ENCODE results near the gene SH2B3. TPM values are rescaled to one million over a fixed set of nuclear protein-coding genes. Genes with fewer than 3 reads are reported as not detected.

Gene SH2B3
- total and polyA plus RNA-seq, 9 of the 15 experiments (the other 6 are each of a cell fraction or from before 2014, with no cell fraction given), result 10.8 to 75.3 (median 37.4) TPM

DNA sequence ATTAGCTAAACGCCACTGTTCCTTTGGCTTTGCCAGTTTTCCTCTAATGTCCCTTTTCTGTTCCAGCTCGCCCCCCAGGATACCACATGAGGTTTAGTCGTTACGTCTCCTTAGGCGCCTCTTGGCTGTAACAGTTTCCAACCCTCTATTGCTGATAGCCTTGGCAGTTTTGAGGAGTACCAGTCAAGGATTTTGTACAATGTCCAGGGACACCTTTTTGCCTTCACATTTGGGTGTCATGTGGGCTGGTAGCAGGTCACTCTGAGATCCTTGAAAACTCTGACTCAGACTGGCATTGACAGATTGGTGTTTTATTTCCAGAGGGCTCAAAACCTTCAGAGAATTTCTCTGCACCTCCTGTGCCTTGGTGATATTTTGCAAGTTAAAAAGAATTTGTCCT is 14.1 kb downstream of the SH2B3 start:
- Histone ChIP-seq H3K9me1 (ENCODE audit: control insufficient read depth, insufficient read depth, low read length) (peaks cover 12% of the 10 kb centered on the region), H2AFZ (ENCODE audit: low read depth, low read length) (no peak overlapping the region), H3K4me1 (replicated peaks in 1 of 2; ENCODE audit: control insufficient read depth in 2 of 2, insufficient read depth in 2 of 2, low read length in 2 of 2) (peaks cover 0 to 9% of the 10 kb centered on the region in 2 experiments; a peak in 1 of 5 replicates), H3K27me3 (ENCODE audit: control insufficient read depth in 2 of 2, insufficient read depth in 2 of 2, low read length in 2 of 2) (no peaks in the 10 kb centered on the region), H4K20me1 (replicated peaks; ENCODE audit: control insufficient read depth, insufficient read depth, low read length) (peaks cover 34% of the 10 kb centered on the region), H3K79me2 (ENCODE audit: control insufficient read depth, insufficient read depth, low read length) (peaks cover 91% of the 10 kb centered on the region), H3K9ac (ENCODE audit: insufficient read depth in 1 of 2, low read depth in 2 of 2, low read length in 2 of 2) (no peak overlapping the region), H3K4me3 (no peak overlapping the region), H3K4me2 (ENCODE audit: insufficient read depth, low read length) (no peak overlapping the region), H3K9me3 (replicated peaks; ENCODE audit: control insufficient read depth, insufficient read depth, low read depth, low read length) (no peaks in the 10 kb centered on the region), H3K36me3 (ENCODE audit: control insufficient read depth, insufficient read depth, low read length) (peaks cover 80% of the 10 kb centered on the region), H3K27ac (ENCODE audit: extremely low read depth, low read depth, low read length) (no peak overlapping the region; the same call in 2 of the 3 replicates)
- ATAC-seq (no peak), FAIRE-seq (no peak), DNase-seq (ENCODE audit: extremely low read depth in 1 of 4, low spot score in 3 of 4) (no peak)
- no TSS peak for BruUV-seq (replicated peaks)
- TF ChIP-seq HDAC1 (IDR thresholded peaks at IDR 0.05), result no peak
- TF ChIP-seq, protein P1, sequence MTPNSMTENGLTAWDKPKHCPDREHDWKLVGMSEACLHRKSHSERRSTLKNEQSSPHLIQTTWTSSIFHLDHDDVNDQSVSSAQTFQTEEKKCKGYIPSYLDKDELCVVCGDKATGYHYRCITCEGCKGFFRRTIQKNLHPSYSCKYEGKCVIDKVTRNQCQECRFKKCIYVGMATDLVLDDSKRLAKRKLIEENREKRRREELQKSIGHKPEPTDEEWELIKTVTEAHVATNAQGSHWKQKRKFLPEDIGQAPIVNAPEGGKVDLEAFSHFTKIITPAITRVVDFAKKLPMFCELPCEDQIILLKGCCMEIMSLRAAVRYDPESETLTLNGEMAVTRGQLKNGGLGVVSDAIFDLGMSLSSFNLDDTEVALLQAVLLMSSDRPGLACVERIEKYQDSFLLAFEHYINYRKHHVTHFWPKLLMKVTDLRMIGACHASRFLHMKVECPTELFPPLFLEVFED (CRISPR knock-in tag; conservative IDR thresholded peaks at IDR 0.05), result no peak
- no peak for TF ChIP-seq TAF7 (tag; IDR thresholded peaks at IDR 0.05)
- TF ChIP-seq HEY1 (CRISPR knock-in tag; IDR thresholded peaks at IDR 0.05; ENCODE audit: borderline replicate concordance), result no peak
- no peak for TF ChIP-seq HNRNPH1 (optimal IDR thresholded peaks at IDR 0.05; ENCODE audit: low read depth, low read length)
- TF ChIP-seq EP300 (IDR thresholded peaks at IDR 0.05; ENCODE audit: low read length), result no peak
- POLR2A ChIA-PET, result interaction anchor here (0.7 to 0.8 kb wide), 3 partner anchors 12 to 53 kb away, joined by 3 to 4 read pairs (median 4); no protein-coding TSS in a partner anchor
- in situ Hi-C loops (cut with MboI) (no loop called here), intact Hi-C loops (cut with micrococcal nuclease) (no loop called here)
- CTCF ChIA-PET (ENCODE audit: low intra/inter-chr PET ratio), result interaction anchor here (0.5 kb wide), 1 partner anchor 111 kb away, joined by 3 read pairs; no protein-coding TSS in a partner anchor
- 92% methylated on average over 5 of the region's 5 CpGs for WGBS (ENCODE audit: insufficient coverage, low coverage, missing lambda C conversion rate)
